Measurements from ENCODE around the gene MAPRE3. TPM values are rescaled to one million over a fixed set of nuclear protein-coding genes. Genes with fewer than 3 reads are reported as not detected.

MAPRE3 gene
- total RNA-seq, 1 experiment from 2014 or later: 10.3 TPM

DNA sequence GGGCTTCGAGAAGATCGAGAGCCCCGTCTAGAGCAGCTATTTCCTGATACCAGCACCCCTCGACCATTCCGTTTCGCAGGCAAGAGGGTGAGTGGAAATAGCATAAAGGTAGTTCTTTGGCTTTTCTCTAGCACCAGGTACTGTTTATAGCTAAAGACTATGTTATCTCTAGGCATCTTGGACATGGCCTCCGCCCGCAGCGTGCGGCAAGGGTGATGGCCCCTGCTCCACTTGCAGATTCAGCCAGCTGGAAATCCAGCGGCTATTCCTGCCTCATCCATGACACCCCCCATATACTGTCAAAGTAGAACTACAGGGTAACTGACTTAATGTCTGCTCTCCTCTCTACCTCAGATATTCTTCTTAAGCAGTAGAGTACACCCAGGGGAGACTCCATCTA, 84.3 kb downstream of the MAPRE3 start:
- ChIA-PET CTCF (interaction anchor here (1.6 to 1.9 kb wide), 2 partner anchors 26 to 30 kb away, joined by 4 to 5 read pairs; no protein-coding TSS in a partner anchor), POLR2A (no interaction called here)
- Mint-ChIP-seq H3K36me3 (peaks cover 26% of the 10 kb centered on the region), H3K4me3 (no peak overlapping the region), H3K27me3 (ENCODE audit: low read depth) (peaks cover 6% of the 10 kb centered on the region), H3K4me1 (peaks cover 5% of the 10 kb centered on the region), H3K27ac (no peak overlapping the region), H3K9me3 (no peaks in the 10 kb centered on the region)
- no peak for ATAC-seq
- DNase-seq (ENCODE audit: low spot score): no peak
- TF ChIP-seq MXD4 (CRISPR knock-in tag; IDR thresholded peaks at IDR 0.05; ENCODE audit: borderline replicate concordance): no peak
- no peak for TF ChIP-seq FOXJ3 (CRISPR knock-in tag; IDR thresholded peaks at IDR 0.05; ENCODE audit: borderline replicate concordance)
- TF ChIP-seq NFE2L1 (CRISPR knock-in tag; IDR thresholded peaks at IDR 0.05): no peak
- TF ChIP-seq, protein P1, sequence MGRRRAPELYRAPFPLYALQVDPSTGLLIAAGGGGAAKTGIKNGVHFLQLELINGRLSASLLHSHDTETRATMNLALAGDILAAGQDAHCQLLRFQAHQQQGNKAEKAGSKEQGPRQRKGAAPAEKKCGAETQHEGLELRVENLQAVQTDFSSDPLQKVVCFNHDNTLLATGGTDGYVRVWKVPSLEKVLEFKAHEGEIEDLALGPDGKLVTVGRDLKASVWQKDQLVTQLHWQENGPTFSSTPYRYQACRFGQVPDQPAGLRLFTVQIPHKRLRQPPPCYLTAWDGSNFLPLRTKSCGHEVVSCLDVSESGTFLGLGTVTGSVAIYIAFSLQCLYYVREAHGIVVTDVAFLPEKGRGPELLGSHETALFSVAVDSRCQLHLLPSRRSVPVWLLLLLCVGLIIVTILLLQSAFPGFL (CRISPR knock-in tag; IDR thresholded peaks at IDR 0.05; ENCODE audit: borderline replicate concordance): no peak
- no peak for TF ChIP-seq SP1 (CRISPR knock-in tag; conservative IDR thresholded peaks at IDR 0.05)
- TF ChIP-seq, protein P2, sequence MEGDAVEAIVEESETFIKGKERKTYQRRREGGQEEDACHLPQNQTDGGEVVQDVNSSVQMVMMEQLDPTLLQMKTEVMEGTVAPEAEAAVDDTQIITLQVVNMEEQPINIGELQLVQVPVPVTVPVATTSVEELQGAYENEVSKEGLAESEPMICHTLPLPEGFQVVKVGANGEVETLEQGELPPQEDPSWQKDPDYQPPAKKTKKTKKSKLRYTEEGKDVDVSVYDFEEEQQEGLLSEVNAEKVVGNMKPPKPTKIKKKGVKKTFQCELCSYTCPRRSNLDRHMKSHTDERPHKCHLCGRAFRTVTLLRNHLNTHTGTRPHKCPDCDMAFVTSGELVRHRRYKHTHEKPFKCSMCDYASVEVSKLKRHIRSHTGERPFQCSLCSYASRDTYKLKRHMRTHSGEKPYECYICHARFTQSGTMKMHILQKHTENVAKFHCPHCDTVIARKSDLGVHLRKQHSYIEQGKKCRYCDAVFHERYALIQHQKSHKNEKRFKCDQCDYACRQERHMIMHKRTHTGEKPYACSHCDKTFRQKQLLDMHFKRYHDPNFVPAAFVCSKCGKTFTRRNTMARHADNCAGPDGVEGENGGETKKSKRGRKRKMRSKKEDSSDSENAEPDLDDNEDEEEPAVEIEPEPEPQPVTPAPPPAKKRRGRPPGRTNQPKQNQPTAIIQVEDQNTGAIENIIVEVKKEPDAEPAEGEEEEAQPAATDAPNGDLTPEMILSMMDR (IDR thresholded peaks at IDR 0.05): no peak
- no peak for TF ChIP-seq ZNF263 (CRISPR knock-in tag; IDR thresholded peaks at IDR 0.05; ENCODE audit: low read depth)
- no peak for TF ChIP-seq CREB1 (CRISPR knock-in tag; IDR thresholded peaks at IDR 0.05)
- TF ChIP-seq, protein P3, sequence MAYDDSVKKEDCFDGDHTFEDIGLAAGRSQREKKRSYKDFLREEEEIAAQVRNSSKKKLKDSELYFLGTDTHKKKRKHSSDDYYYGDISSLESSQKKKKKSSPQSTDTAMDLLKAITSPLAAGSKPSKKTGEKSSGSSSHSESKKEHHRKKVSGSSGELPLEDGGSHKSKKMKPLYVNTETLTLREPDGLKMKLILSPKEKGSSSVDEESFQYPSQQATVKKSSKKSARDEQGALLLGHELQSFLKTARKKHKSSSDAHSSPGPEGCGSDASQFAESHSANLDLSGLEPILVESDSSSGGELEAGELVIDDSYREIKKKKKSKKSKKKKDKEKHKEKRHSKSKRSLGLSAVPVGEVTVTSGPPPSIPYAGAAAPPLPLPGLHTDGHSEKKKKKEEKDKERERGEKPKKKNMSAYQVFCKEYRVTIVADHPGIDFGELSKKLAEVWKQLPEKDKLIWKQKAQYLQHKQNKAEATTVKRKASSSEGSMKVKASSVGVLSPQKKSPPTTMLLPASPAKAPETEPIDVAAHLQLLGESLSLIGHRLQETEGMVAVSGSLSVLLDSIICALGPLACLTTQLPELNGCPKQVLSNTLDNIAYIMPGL (CRISPR knock-in tag; IDR thresholded peaks at IDR 0.05): no peak
- TF ChIP-seq, protein P4, sequence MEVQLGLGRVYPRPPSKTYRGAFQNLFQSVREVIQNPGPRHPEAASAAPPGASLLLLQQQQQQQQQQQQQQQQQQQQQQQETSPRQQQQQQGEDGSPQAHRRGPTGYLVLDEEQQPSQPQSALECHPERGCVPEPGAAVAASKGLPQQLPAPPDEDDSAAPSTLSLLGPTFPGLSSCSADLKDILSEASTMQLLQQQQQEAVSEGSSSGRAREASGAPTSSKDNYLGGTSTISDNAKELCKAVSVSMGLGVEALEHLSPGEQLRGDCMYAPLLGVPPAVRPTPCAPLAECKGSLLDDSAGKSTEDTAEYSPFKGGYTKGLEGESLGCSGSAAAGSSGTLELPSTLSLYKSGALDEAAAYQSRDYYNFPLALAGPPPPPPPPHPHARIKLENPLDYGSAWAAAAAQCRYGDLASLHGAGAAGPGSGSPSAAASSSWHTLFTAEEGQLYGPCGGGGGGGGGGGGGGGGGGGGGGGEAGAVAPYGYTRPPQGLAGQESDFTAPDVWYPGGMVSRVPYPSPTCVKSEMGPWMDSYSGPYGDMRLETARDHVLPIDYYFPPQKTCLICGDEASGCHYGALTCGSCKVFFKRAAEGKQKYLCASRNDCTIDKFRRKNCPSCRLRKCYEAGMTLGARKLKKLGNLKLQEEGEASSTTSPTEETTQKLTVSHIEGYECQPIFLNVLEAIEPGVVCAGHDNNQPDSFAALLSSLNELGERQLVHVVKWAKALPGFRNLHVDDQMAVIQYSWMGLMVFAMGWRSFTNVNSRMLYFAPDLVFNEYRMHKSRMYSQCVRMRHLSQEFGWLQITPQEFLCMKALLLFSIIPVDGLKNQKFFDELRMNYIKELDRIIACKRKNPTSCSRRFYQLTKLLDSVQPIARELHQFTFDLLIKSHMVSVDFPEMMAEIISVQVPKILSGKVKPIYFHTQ (CRISPR knock-in tag; IDR thresholded peaks at IDR 0.05): no peak
- no peak for TF ChIP-seq NFYB (CRISPR knock-in tag; conservative IDR thresholded peaks at IDR 0.05; ENCODE audit: low read depth)
- TF ChIP-seq, protein P5, sequence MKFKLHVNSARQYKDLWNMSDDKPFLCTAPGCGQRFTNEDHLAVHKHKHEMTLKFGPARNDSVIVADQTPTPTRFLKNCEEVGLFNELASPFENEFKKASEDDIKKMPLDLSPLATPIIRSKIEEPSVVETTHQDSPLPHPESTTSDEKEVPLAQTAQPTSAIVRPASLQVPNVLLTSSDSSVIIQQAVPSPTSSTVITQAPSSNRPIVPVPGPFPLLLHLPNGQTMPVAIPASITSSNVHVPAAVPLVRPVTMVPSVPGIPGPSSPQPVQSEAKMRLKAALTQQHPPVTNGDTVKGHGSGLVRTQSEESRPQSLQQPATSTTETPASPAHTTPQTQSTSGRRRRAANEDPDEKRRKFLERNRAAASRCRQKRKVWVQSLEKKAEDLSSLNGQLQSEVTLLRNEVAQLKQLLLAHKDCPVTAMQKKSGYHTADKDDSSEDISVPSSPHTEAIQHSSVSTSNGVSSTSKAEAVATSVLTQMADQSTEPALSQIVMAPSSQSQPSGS (CRISPR knock-in tag; IDR thresholded peaks at IDR 0.05; ENCODE audit: borderline replicate concordance, low read depth): no peak
- TF ChIP-seq, protein P6, sequence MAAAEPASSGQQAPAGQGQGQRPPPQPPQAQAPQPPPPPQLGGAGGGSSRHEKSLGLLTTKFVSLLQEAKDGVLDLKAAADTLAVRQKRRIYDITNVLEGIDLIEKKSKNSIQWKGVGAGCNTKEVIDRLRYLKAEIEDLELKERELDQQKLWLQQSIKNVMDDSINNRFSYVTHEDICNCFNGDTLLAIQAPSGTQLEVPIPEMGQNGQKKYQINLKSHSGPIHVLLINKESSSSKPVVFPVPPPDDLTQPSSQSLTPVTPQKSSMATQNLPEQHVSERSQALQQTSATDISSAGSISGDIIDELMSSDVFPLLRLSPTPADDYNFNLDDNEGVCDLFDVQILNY (CRISPR knock-in tag; IDR thresholded peaks at IDR 0.05): no peak
- TF ChIP-seq, protein P7, sequence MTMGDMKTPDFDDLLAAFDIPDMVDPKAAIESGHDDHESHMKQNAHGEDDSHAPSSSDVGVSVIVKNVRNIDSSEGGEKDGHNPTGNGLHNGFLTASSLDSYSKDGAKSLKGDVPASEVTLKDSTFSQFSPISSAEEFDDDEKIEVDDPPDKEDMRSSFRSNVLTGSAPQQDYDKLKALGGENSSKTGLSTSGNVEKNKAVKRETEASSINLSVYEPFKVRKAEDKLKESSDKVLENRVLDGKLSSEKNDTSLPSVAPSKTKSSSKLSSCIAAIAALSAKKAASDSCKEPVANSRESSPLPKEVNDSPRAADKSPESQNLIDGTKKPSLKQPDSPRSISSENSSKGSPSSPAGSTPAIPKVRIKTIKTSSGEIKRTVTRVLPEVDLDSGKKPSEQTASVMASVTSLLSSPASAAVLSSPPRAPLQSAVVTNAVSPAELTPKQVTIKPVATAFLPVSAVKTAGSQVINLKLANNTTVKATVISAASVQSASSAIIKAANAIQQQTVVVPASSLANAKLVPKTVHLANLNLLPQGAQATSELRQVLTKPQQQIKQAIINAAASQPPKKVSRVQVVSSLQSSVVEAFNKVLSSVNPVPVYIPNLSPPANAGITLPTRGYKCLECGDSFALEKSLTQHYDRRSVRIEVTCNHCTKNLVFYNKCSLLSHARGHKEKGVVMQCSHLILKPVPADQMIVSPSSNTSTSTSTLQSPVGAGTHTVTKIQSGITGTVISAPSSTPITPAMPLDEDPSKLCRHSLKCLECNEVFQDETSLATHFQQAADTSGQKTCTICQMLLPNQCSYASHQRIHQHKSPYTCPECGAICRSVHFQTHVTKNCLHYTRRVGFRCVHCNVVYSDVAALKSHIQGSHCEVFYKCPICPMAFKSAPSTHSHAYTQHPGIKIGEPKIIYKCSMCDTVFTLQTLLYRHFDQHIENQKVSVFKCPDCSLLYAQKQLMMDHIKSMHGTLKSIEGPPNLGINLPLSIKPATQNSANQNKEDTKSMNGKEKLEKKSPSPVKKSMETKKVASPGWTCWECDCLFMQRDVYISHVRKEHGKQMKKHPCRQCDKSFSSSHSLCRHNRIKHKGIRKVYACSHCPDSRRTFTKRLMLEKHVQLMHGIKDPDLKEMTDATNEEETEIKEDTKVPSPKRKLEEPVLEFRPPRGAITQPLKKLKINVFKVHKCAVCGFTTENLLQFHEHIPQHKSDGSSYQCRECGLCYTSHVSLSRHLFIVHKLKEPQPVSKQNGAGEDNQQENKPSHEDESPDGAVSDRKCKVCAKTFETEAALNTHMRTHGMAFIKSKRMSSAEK (CRISPR knock-in tag; IDR thresholded peaks at IDR 0.05; ENCODE audit: borderline replicate concordance): no peak
- TF ChIP-seq, protein P8, sequence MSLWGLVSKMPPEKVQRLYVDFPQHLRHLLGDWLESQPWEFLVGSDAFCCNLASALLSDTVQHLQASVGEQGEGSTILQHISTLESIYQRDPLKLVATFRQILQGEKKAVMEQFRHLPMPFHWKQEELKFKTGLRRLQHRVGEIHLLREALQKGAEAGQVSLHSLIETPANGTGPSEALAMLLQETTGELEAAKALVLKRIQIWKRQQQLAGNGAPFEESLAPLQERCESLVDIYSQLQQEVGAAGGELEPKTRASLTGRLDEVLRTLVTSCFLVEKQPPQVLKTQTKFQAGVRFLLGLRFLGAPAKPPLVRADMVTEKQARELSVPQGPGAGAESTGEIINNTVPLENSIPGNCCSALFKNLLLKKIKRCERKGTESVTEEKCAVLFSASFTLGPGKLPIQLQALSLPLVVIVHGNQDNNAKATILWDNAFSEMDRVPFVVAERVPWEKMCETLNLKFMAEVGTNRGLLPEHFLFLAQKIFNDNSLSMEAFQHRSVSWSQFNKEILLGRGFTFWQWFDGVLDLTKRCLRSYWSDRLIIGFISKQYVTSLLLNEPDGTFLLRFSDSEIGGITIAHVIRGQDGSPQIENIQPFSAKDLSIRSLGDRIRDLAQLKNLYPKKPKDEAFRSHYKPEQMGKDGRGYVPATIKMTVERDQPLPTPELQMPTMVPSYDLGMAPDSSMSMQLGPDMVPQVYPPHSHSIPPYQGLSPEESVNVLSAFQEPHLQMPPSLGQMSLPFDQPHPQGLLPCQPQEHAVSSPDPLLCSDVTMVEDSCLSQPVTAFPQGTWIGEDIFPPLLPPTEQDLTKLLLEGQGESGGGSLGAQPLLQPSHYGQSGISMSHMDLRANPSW (CRISPR knock-in tag; conservative IDR thresholded peaks at IDR 0.05; ENCODE audit: low read depth): no peak
- TF ChIP-seq, protein P9, sequence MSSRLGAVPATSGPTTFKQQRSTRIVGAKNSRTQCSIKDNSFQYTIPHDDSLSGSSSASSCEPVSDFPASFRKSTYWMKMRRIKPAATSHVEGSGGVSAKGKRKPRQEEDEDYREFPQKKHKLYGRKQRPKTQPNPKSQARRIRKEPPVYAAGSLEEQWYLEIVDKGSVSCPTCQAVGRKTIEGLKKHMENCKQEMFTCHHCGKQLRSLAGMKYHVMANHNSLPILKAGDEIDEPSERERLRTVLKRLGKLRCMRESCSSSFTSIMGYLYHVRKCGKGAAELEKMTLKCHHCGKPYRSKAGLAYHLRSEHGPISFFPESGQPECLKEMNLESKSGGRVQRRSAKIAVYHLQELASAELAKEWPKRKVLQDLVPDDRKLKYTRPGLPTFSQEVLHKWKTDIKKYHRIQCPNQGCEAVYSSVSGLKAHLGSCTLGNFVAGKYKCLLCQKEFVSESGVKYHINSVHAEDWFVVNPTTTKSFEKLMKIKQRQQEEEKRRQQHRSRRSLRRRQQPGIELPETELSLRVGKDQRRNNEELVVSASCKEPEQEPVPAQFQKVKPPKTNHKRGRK (CRISPR knock-in tag; IDR thresholded peaks at IDR 0.05; ENCODE audit: borderline replicate concordance): no peak
- no peak for TF ChIP-seq NR3C1 (CRISPR knock-in tag; conservative IDR thresholded peaks at IDR 0.05; ENCODE audit: low read depth)
- TF ChIP-seq ELF4 (CRISPR knock-in tag; IDR thresholded peaks at IDR 0.05; ENCODE audit: low read depth): no peak

Measured in WTC11 (cell line).